Activated naive CD4-positive, alpha-beta T cell treated with anti-CD3 and anti-CD28 coated beads, Interleukin-2, amount 50 U/mL, for 72 hours (primary cell): ENCODE measurements around the gene MAPKAPK3. TPM values are rescaled to one million over a fixed set of nuclear protein-coding genes. Genes with fewer than 3 reads are reported as not detected.

ENCODE experiments used
- ATAC-seq, 2 donors: fragments of 150-1000 bp; cut with Tn5 transposase; 2 replicates each; pipeline ENCODE4 v1.10.0; 2021; ENCODE audit warnings: mild to moderate bottlenecking in 2 of 2, moderate library complexity in 2 of 2
- DNase-seq, 2 donors: peaks; one replicate each; pipeline ENCODE4 v3.0.0; 2021 to 2022; ENCODE audit warnings: low spot score in 2 of 2
- H3K27ac Mint-ChIP-seq, 2 donors: one replicate each; pipeline ENCODE4 v1.8.0; 2022; ENCODE audit warnings: mild to moderate bottlenecking in 2 of 2, mixed read lengths in 2 of 2
- H3K36me3 Mint-ChIP-seq, 2 donors: one replicate each; pipeline ENCODE4 v1.8.0; 2022; ENCODE audit warnings: mixed read lengths in 2 of 2
- H3K9me3 Mint-ChIP-seq, 2 donors: one replicate each; pipeline ENCODE4 v1.8.0; 2022; ENCODE audit warnings: mixed read lengths in 2 of 2
- total RNA-seq, 2 donors: library from RNA; stranded (reverse); gene quantifications; one replicate each; pipeline ENCODE4 v1.2.3, GENCODE V29; 2022

The MAPKAPK3 gene
- total RNA-seq, 2 donors from 2014 or later: 94.3 to 153 TPM

DNA sequence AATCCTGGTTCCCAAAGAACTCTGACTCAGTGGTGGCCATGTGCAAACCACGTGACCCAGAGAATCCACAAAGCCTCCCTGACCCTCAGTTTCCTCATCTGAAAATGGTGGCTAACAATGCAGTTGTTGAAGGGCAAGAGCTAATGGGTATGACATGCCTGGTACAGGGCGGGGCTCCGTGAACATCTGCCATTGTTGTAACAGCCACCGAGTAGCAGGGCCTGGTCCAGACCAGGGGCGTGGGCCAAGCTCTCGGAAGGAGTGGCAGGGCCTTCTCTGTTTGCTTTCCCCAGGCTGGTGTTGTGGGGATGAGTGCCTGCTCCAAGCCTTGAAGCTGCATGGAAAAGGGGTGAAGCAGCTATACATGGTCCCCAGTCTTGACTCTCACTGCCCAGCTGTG lies 13.4 kb downstream of the MAPKAPK3 start:
- no peaks in the 10 kb centered on the region for H3K9me3 Mint-ChIP-seq
- no peak for ATAC-seq
- H3K36me3 Mint-ChIP-seq: peaks cover 6 to 25% of the 10 kb centered on the region in 2 donors
- peak overlapping the region in 1 of 2 donors; percentile 84 for H3K27ac Mint-ChIP-seq
- no peak for DNase-seq

DNA sequence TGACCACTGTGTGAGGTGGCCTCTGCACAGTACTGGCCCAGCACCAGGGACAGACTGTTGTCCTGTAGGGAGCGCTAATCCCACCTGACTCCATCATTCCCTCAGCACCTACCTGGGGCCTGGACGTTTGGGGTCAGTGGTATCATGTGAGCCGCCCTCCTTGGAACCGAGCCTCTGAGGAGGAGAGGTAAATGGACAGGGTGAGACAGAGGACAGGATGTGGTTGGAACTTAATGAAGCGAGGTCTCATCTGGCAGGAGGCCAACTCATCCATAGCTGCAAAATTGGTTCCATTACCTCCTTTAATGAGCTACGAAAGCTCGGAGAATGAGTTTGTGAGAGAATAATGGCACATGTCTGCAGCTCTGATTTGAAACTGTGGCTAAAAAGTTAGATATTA lies 13.9 kb downstream of the MAPKAPK3 start:
- Mint-ChIP-seq H3K27ac (peak overlapping the region in 1 of 2 donors; percentile 86), H3K36me3 (peaks cover 6 to 25% of the 10 kb centered on the region in 2 donors)
- no peak for ATAC-seq

DNA sequence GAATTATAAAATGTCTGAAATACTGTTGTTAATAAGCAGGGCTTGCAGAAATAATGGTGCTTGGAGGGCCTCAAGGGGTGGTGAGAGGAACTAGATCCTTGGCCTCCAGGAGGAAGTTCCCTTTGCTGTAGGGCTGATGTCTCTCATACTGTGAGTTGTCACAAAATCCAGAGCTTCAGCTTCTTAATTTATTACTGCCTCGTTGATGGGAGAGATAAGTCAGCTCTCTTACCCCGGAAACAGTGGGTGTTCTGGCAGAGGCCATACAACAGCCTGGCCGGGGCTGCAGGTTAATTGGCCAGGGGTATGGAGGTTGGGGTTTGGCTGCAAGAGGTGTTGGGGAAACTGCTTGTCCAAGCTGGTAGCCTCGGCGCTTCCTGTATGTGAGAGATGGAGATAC lies 15.5 kb downstream of the MAPKAPK3 start:
- H3K36me3 Mint-ChIP-seq: peaks cover 5 to 24% of the 10 kb centered on the region in 2 donors
- DNase-seq (no peak), ATAC-seq (peak; percentile 42 to 46)
- peak overlapping the region; percentile 25 to 94 for H3K27ac Mint-ChIP-seq
- no peaks in the 10 kb centered on the region for H3K9me3 Mint-ChIP-seq

More for the DNA sequence above, 13.9 kb downstream of the MAPKAPK3 start:
- no peak for DNase-seq
- H3K9me3 Mint-ChIP-seq: no peaks in the 10 kb centered on the region

DNA sequence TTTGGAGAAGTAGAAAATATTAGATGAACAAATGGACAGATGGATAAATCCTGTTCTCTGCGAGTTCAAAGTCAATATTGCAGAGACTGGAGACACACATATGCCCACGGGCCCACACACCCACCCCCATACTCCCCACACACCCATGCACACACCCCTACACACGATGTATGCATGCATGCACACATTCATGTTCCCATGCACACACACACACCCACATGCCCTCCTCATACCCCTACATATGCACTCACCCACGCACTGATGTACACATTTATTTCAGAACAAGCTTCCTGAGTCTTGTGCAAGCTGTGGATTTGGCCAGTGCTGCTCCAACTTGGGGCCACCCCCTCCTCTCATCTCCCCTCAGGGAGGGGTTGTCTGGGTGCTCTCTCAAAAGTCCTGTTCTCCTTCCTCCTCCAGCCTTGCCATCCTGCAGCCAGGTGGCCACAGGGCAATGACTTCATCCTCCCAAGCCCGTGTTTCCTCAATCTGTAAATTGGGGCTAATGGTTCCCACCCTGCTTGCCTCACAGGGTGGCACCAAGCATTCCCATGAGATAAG lies 16.4 kb downstream of the MAPKAPK3 start:
- DNase-seq (no peak), ATAC-seq (peak in 1 of 2 donors; percentile 18)
- Mint-ChIP-seq H3K9me3 (no peaks in the 10 kb centered on the region), H3K27ac (peak overlapping the region in 1 of 2 donors; percentile 25), H3K36me3 (peaks cover 0 to 18% of the 10 kb centered on the region in 2 donors)

DNA sequence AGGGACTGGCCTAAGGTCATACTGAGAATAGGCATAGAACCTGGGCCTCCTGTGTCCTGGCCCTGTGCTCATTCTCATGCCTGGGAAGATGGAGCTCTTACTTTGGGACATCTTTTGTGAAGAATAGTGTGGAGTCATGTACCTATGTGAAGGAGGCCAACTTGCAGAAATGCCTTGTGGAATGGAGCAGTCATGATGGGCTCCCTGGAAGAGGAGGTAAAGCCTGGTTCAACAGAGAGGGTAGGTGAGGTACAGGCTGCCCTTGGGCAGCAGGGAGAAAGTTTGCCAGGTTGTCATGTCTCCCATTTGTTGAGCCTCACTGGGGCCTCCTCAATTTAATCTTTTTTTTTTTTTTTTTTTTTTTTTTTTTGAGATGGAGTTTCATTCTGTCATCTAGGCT lies 18.1 kb downstream of the MAPKAPK3 start:
- peaks cover 0 to 12% of the 10 kb centered on the region in 2 donors for H3K36me3 Mint-ChIP-seq
- DNase-seq: no peak
- H3K27ac Mint-ChIP-seq: peak overlapping the region in 1 of 2 donors; percentile 73
- ATAC-seq: no peak
- no peaks in the 10 kb centered on the region for H3K9me3 Mint-ChIP-seq

DNA sequence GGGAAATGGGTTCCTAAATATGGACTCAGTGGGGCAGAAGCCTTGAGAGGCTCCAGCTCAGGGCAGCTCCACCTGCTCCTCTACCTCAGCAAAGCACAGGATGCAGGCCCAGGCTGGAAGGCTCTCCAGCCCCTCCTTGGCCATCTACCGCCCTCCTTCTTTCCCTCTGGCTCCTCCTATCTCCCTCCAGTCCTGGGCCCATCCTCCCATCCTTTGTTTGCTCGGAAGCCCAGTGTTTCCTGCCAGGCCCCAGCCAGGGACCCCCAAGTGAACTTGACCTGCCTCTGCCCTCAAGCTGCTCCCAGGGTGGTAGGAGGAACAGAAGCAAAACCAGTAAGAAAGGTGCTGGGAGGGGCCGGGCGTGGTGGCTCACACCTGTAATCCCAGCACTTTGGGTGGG lies 20.1 kb downstream of the MAPKAPK3 start:
- ATAC-seq: no peak
- peak overlapping the region; percentile 81 to 96 for H3K27ac Mint-ChIP-seq
- peaks cover 0 to 15% of the 10 kb centered on the region in 2 donors for H3K36me3 Mint-ChIP-seq
- DNase-seq: no peak
- no peaks in the 10 kb centered on the region for H3K9me3 Mint-ChIP-seq

DNA sequence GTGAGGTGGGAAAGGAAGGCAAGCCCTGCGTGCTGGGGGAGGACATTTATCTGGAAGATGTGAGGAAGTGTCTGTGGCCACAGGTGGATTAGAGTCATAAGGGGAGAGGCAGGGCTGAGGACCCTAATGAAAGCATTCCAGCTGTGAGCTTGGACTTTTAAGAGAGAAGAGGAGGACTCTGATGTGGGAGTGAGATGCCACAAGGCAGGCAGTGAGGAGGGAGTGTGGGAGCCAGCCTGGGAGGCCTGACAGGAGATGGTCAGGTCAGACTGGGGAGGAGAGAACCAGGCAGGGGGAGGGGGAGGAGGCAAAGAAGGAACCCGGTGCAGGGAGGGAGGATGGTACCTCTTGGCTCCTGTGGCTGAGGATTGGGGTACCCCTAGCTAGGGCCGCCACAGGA lies 21.0 kb downstream of the MAPKAPK3 start:
- peaks cover 0 to 17% of the 10 kb centered on the region in 2 donors for H3K36me3 Mint-ChIP-seq
- DNase-seq (no peak), ATAC-seq (no peak)
- peak overlapping the region; percentile 81 to 96 for H3K27ac Mint-ChIP-seq
- no peaks in the 10 kb centered on the region for H3K9me3 Mint-ChIP-seq

DNA sequence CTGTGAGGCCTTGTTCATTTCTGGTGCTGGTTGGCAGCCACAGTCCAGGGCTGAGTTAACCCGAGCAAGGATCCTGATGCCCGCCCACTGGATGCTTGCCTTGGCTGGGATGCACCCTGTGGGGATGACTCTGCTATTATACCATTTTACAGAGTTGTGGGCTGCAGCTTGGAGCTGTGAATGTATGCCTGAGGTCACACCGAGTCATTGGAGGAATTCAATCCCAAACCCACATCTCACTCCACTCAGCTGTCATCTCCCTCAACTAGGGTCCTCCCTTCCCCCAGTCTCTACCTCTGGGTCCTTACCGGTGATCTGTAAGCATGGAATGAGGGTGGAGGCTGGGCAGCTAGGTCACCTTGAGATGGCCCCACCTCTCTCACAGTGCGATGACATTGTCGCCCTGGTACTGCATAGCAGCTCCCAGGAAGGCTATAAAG lies 22.1 kb downstream of the MAPKAPK3 start:
- DNase-seq (no peak), ATAC-seq (peak in 1 of 2 donors; percentile 24)
- H3K36me3 Mint-ChIP-seq: peaks cover 0 to 23% of the 10 kb centered on the region in 2 donors
- H3K9me3 Mint-ChIP-seq: no peaks in the 10 kb centered on the region
- peak overlapping the region in 1 of 2 donors; percentile 65 for H3K27ac Mint-ChIP-seq

DNA sequence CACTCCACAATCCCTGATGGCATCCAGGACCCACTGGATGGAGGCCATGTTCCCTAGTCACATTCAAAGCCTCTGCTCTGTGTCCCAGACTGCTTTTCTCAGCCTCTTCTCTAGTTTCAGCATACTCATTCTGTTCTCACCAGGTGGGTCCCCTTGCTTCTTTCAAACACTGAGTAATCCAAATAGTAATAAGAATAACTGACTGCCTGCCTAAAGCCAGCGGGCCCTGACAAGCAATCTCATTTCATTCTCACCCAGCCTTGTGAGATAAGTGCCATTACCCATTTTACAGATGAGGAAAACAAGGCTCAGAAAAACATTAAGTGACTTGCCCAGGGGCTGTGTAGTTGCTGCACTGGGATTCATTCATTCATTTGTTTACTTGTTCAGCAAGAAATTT lies 25.4 kb downstream of the MAPKAPK3 start:
- Mint-ChIP-seq H3K36me3 (peaks cover 4 to 24% of the 10 kb centered on the region in 2 donors), H3K9me3 (no peaks in the 10 kb centered on the region), H3K27ac (peak overlapping the region in 1 of 2 donors; percentile 4)
- ATAC-seq: peak; percentile 83 to 85
- no peak for DNase-seq

DNA sequence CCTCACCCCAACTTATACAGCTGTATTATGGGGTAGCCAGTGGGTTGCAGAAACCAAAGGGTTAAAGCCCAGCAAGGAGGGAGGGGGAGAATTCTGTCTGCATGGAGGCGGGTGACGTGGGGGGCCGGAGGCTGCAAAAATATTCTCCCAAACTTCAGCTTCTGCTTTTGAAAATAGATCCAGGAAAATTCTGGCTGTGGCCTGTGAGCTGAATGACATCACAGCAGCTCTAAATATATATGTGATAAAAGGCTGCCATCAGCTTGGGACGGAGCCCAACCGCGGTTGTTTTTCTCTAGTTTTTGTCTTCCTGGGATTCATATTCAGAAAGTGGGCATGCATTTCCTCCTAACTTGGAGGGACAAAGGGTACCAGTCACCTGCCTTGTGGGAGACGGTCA lies 27.6 kb downstream of the MAPKAPK3 start:
- Mint-ChIP-seq H3K27ac (no peak overlapping the region), H3K36me3 (peaks cover 8 to 24% of the 10 kb centered on the region in 2 donors), H3K9me3 (no peaks in the 10 kb centered on the region)
- ATAC-seq (no peak), DNase-seq (no peak)

DNA sequence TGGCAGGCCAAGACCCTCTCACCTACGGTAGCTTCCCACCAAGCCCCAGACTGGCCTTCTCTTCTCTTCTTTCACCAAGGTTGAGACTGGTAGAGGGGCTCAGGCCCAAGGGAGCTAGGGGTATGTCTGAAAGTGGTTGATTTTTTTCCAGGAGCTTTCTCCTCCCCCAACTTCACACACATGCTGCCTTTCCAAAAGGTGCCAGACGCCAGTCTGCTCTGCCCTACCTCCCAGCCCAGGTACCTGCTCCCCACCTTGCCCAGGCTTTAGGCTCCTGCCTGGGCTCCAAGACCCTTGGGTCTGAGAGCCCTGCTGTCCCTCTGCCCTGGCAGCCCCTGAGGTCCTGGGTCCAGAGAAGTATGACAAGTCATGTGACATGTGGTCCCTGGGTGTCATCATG lies 28.4 kb downstream of the MAPKAPK3 start:
- no peaks in the 10 kb centered on the region for H3K9me3 Mint-ChIP-seq
- ATAC-seq (no peak), DNase-seq (no peak)
- no peak overlapping the region for H3K27ac Mint-ChIP-seq
- H3K36me3 Mint-ChIP-seq: peaks cover 8 to 24% of the 10 kb centered on the region in 2 donors

DNA sequence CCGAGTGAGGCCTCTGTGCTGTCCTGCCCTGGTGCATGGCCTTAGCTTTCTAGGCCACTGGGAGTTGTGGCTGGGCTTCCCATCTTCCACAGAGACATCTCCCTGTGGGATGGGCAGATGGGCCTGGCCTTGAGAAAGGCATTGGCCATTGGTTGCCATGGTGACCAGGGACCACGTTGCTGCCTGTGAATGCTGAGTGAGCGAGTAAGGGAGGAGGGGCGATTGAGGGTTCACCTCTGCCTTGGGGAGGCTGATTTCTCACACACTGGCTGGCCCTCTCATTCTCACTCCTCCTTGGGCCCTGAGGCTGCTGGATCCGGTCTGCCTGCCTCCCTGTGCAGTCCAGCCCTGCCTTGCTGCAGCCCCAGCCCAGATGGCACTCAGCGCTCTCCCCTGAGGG lies 31.4 kb downstream of the MAPKAPK3 start:
- H3K36me3 Mint-ChIP-seq: peaks cover 8 to 12% of the 10 kb centered on the region in 2 donors
- no peak for ATAC-seq
- peak overlapping the region in 1 of 2 donors; percentile 69 for H3K27ac Mint-ChIP-seq
- no peak for DNase-seq
- H3K9me3 Mint-ChIP-seq: no peaks in the 10 kb centered on the region

DNA sequence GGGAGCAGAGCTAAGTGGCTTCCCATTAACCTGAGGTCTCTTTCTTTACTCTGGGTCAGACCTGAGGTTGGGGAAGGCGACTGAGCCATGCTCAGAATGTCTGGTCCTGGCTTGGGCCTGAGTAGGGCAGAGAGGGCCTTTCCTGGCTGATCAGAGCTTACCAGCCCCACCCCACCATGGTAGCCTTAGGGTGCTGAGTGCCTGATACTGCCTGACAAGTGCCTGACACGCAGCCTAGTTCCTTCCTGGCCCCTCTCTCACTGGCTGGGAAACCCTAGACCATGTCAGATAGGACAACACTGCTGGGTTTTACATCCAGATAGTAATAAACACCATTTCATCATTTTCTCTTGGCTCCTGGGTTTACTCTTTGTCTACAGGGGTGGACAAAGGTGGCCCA lies 32.0 kb downstream of the MAPKAPK3 start:
- peaks cover 7 to 8% of the 10 kb centered on the region in 2 donors for H3K36me3 Mint-ChIP-seq
- H3K27ac Mint-ChIP-seq: peak overlapping the region; percentile 55 to 69
- no peak for ATAC-seq
- H3K9me3 Mint-ChIP-seq: no peaks in the 10 kb centered on the region
- no peak for DNase-seq

DNA sequence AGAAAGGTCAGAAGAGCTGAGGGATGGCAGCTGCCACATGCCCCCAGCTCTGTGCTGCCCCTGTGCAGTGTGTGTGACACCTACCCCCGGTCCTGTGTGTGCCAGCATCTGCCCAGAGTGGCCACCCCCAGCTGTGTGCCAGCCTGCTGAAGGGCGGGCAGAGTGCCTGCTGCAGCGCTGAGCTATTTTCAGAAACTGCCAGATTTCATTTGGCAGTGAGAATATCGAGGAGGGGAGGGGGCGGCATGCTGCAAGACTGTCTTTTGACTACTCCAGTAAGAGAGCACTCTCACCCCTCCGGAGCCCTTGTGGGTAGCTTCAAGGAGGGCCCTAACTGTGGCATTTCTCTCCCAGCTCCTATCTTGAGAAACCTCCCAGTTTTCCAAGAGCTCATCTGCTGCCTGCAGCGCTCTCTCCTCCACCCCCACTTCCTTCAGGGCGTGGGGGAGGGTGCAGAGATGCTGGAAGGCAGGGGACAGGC lies 32.5 kb downstream of the MAPKAPK3 start:
- ATAC-seq (no peak), DNase-seq (no peak)
- H3K36me3 Mint-ChIP-seq: peaks cover 2 to 8% of the 10 kb centered on the region in 2 donors
- H3K27ac Mint-ChIP-seq: peak overlapping the region; percentile 44 to 69
- no peaks in the 10 kb centered on the region for H3K9me3 Mint-ChIP-seq

DNA sequence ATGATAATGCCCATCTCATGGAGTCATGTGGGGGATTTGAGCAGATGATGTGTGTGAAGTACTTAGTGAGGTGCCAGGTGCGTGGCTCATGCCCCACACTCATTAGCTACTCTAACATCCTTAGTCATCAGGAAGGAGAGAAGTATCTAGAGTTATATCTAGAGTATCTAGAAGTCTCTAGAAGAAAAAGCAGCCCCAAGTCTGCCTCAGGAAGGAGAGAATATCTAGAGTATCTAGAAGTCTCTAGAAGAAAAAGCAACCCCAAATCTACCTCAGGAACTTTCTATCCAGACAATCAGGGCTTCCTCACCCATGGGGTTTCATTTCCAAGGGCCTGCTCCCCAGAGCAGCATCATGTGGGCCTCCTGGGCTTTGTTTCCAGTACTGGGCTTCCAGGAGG lies 33.1 kb downstream of the MAPKAPK3 start:
- DNase-seq (no peak), ATAC-seq (no peak)
- H3K9me3 Mint-ChIP-seq: no peaks in the 10 kb centered on the region
- H3K27ac Mint-ChIP-seq: peak overlapping the region; percentile 51 to 69
- peaks cover 0 to 8% of the 10 kb centered on the region in 2 donors for H3K36me3 Mint-ChIP-seq

DNA sequence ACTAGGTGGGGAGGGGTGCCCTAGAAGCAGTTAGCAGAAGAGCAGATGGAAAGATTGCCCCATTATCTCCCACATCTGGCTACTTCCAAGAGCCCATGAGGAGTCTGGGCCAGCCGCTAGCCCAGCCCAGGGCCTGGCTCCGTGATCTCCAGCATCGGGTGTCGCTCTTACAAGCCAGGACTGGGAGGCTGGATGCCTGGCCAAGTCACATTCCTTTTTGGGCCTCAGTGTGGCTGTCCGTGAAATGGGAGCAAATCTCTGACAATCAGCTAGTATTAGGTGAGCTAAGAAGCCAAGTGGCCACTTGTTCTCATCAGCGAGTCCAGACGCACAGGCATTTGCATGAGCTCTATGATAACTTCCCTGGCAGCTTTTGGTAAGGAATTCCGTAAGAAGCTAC lies 34.5 kb downstream of the MAPKAPK3 start:
- ATAC-seq (no peak), DNase-seq (no peak)
- Mint-ChIP-seq H3K36me3 (peaks cover 0 to 6% of the 10 kb centered on the region in 2 donors), H3K27ac (peak overlapping the region; percentile 69 to 80), H3K9me3 (no peaks in the 10 kb centered on the region)

DNA sequence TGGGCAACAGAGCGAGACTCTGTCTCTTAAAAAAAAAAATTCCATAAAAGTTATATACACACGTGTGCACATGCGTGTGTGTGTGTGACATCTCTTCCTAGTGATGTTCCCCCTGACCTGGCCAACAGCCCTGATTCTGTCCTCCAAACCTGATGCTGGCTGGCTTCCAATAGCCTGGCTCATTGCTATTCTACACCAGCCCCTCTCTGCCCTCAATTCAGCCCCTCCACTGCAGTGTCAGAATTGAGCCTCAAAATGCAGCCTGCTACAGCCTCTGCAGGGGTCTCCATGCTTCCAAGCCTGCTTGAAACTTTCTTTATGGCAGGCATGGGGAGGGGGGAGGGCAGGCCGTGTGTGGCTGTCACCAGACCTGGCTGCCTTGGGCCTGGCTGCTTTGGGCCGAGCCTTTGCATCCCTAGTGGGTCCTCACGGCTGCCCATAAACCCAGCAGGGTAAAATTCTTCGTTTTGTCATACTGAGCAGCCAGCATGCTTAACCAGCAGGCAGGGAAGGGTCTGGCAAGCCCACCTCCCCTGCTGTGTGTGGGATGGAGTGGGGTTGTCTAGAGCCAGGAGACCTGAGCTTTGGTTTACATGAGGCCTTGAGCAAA lies 35.1 kb downstream of the MAPKAPK3 start:
- peaks cover 0 to 4% of the 10 kb centered on the region in 2 donors for H3K36me3 Mint-ChIP-seq
- no peaks in the 10 kb centered on the region for H3K9me3 Mint-ChIP-seq
- no peak for ATAC-seq
- H3K27ac Mint-ChIP-seq: peak overlapping the region in 1 of 2 donors; percentile 36
- DNase-seq: no peak

DNA sequence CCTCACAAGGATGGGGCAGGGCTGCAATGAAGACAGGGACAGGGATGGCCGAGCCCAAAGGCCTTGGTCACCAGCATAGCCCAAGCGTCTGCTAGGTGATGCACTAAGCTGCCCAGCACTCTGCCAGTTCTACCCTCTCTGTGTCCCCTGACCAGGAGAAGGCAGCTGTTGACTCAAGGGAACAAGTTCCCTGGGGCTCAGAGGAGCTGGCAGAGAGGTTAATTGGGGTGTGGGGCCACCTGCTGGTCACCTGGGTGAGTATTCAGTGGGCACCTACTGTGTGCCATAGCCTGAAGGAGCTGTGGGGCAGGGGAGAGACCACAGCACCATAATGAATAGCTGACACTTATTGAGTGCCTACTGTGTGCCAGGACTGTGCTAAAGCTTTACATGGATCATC lies 35.8 kb downstream of the MAPKAPK3 start:
- peak overlapping the region; percentile 85 to 86 for H3K27ac Mint-ChIP-seq
- ATAC-seq: peak; percentile 53 to 66
- H3K36me3 Mint-ChIP-seq: peaks cover 0 to under 1% of the 10 kb centered on the region in 2 donors
- peak; percentile 53 to 66 for DNase-seq
- no peaks in the 10 kb centered on the region for H3K9me3 Mint-ChIP-seq
